Heart left ventricle (tissue), 13 donors: ENCODE results near the gene DDX10.

ENCODE experiments used
- CTCF ChIP-seq, 12 donors: fragments of 200-600 bp; sonication (generic) in 4 of 12; IDR thresholded peaks; one replicate each; pipeline versions ENCODE4 v1.5.0 to v1.8.0; 2018 to 2022; ENCODE audit warnings: antibody characterized with exemption in 12 of 12, mild to moderate bottlenecking in 5 of 12
- POLR2A ChIP-seq, 2 donors: fragments of 450-650 bp; IDR thresholded peaks; one replicate each; pipeline ENCODE4 v1.6.1; 2017; ENCODE audit warnings: antibody characterized with exemption in 2 of 2, mild to moderate bottlenecking in 2 of 2, moderate library complexity in 2 of 2
- donor health status: ischemic (EF 13 %, LVEDD 7.1; RV severe dilation, severe dysfunction).
- donor health status: DM: no; HTN: yes; CAD: no.
- donor health status: DM: no; HTN: no; CAD: no.
- donor health status: ischemic (EF 25% LVEDD 6.9; RV normal size, moderate dysfunction).
- donor health status: ischemic (EF 25% LVEDD 5.7; RV mildly dilated, moderate dysfunction).
- donor health status: ischemic (EF 35%, LVEDD 5.7; RV mildly dilated, moderate dysfunction).
- donor health status: nonischemic (EF 11% LVEDD 7.7; RV severe dilation, severe dysfunction).
- donor health status: DM: yes; HTN: yes; CAD: no.
- donor health status: PGD.
- donor health status: ischemic (EF 29% LVEDD 5.4; RV normal size, mild dysfunction).
- donor health status: nonischemic (EF 23%, LVEDD 6.1; RV moderate dilation, normal function).

- TF ChIP-seq CTCF (IDR thresholded peaks at IDR 0.05) = no peak
- no peak for TF ChIP-seq POLR2A (IDR thresholded peaks at IDR 0.05)
Measured at GRCh38 chr11:108877178-108877577, 212.3 kb downstream of the DDX10 start.
